Stimulated activated effector memory CD8-positive, alpha-beta T cell treated with anti-CD3 and anti-CD28 coated beads, Interleukin-12 subunit alpha, Interleukin-12 subunit beta, amount 100 ng/mL, for 72 hours (primary cell): ENCODE results near the gene MAPRE2.

ENCODE experiments used
- ATAC-seq: fragments of 150-1000 bp; cut with Tn5 transposase; 2 replicates; pipeline ENCODE4 v1.10.0; 2021
- DNase-seq, 2 donors: peaks; one replicate each; pipeline ENCODE4 v3.0.0; 2021 to 2022; ENCODE audit warnings: low spot score in 2 of 2
- H3K27ac Mint-ChIP-seq: one replicate; pipeline ENCODE4 v1.8.0; 2022; ENCODE audit warnings: mild to moderate bottlenecking, mixed read lengths
- H3K36me3 Mint-ChIP-seq: one replicate; pipeline ENCODE4 v1.8.0; 2022; ENCODE audit warnings: mild to moderate bottlenecking, mixed read lengths
- H3K4me1 Mint-ChIP-seq: one replicate; pipeline ENCODE4 v1.8.0; 2022; ENCODE audit warnings: mixed read lengths
- H3K4me3 Mint-ChIP-seq: one replicate; pipeline ENCODE4 v1.8.0; 2022; ENCODE audit warnings: mild to moderate bottlenecking, mixed read lengths
- H3K9me3 Mint-ChIP-seq: one replicate; pipeline ENCODE4 v1.8.0; 2022; ENCODE audit warnings: mixed read lengths

MAPRE2 gene

DNA sequence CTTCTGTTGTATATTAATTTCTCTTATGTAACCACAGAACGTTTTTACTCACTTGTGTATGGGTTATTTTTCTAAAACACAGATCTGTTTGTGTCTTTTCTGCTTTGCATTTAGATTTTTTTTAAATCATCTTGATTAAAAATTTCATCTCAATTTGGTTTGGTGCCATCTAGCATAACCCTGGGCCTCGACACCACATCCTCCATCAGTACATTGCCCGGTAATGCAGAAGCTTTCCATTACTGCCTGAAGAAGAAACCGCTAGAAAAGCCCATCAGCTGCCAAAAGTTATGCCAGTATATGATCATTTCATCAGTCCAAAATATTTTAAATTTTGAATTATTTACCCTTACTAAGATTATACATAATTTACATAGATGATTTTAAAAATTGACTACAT lies 26.2 kb downstream of the MAPRE2 start:
- H3K4me3 Mint-ChIP-seq = no peak overlapping the region
- ATAC-seq = no peak

DNA sequence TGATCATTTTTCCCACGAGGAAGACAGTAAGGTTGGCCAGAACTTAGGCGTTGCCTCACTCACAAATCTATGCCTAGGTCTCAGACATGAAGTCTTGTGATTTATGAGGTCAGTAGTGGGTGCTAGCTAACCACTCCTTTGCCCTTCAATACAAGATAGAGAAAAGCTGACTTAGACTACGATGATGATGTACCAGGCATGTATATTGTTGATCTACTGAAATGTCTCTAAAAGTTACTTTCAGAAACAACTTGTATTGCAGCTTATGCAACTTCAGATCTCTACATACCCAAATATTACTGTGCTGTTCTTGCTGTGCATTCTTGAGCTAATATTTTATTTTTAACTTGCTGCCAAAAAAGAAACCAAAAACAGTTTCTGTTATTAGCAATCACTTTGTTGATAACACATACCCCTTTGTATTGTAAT lies 30.6 kb downstream of the MAPRE2 start:
- H3K4me1 Mint-ChIP-seq = peaks cover 38% of the 10 kb centered on the region
- peak overlapping the region; percentile 86 for H3K27ac Mint-ChIP-seq
- peak; percentile 90 for ATAC-seq
- H3K9me3 Mint-ChIP-seq = no peaks in the 10 kb centered on the region
- H3K36me3 Mint-ChIP-seq = peaks cover 29% of the 10 kb centered on the region
- no peak for DNase-seq
- H3K4me3 Mint-ChIP-seq = no peak overlapping the region

More for the DNA sequence above, 26.2 kb downstream of the MAPRE2 start:
- peaks cover 20% of the 10 kb centered on the region for H3K36me3 Mint-ChIP-seq
- no peaks in the 10 kb centered on the region for H3K9me3 Mint-ChIP-seq
- no peak for DNase-seq
- peaks cover 35% of the 10 kb centered on the region for H3K4me1 Mint-ChIP-seq
- no peak overlapping the region for H3K27ac Mint-ChIP-seq

DNA sequence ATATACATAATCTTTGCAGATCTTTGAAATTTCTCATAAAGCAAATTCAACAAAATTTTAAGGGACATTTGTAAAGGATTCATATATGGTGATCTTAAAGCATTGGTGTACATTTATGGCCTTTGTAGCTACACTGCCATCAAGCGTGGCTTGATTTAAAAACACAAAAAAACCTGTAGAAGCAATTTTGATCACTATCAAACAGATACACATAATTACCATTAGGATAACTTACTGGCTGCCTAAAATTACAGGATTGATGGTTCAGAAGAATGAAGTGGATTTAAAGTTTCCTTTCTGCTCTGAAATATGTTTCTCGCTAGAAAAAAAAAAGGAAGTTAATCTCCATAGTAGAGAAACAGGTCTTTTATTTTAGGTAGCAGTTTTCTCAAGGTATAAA lies 31.4 kb downstream of the MAPRE2 start:
- Mint-ChIP-seq H3K27ac (peak overlapping the region; percentile 86), H3K4me3 (no peak overlapping the region), H3K9me3 (no peaks in the 10 kb centered on the region), H3K4me1 (peaks cover 38% of the 10 kb centered on the region), H3K36me3 (peaks cover 29% of the 10 kb centered on the region)
- DNase-seq (no peak), ATAC-seq (no peak)

DNA sequence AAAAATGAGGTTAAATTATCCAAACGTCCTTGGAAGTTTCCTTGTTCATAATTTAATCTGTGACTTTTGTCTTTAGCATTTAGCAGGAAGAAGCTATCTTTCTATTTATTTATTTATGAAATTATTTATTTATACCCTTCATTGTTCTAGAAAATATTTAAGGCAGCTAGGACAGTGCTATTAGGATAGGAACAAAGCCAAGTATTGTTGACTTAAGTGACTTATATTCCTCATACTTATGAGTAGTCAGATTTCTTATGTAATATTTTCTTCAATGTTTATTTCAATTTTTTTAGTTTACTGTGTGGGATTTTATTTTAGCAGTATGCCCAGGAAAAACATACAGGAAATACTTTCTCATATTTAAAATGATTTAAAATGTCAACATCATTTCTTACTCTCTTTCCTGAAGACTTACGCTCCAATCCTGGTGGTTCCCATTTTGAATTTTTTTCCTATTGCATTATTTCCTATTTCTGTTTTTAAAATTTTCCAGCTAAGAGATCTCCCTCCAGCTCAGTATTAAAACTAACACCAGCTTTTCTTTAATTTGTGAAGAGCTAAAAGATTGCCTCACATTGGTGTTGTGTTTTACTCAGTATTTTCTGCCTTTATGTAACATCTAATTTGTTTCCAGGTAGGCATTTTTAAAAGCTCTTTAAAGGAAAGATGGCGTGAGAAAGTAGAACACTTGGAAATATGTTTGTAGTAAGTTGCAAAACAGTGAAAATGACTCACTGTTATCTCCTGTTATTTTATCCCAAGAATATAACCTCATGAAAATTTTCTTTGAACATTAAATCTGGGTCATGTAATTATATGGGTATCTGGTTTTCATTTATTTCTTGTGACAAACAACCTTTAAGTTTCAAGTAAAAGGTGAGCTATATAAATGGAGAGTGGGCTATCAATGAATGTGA lies 32.2 kb downstream of the MAPRE2 start:
- Mint-ChIP-seq H3K4me3 (no peak overlapping the region), H3K36me3 (peaks cover 29% of the 10 kb centered on the region)

DNA sequence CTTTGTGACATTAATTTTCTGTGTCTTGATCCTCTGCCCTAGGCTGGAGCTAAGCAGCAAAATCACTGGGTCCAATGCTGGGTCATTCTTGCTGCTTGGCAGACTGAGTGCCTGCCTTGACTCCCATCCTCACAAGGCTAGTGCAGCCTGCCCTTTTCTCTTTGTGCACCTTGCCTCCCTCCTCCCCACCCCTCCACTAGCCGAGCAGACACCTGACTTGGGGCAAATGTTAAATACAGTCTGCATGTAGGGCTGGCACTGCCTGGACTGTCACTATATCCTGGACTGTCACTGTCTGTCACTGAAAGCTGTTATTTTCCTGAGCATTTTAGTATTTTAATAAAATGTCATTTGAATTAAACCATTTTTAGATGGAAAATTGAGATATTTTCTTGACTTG lies 33.4 kb downstream of the MAPRE2 start:
- Mint-ChIP-seq H3K4me3 (no peak overlapping the region), H3K4me1 (peaks cover 43% of the 10 kb centered on the region), H3K36me3 (peaks cover 29% of the 10 kb centered on the region), H3K27ac (peak overlapping the region; percentile 29), H3K9me3 (no peaks in the 10 kb centered on the region)
- no peak for DNase-seq
- no peak for ATAC-seq

More for the DNA sequence above, 32.2 kb downstream of the MAPRE2 start:
- H3K27ac Mint-ChIP-seq = peak overlapping the region; percentile 29
- ATAC-seq (no peak), DNase-seq (no peak)
- H3K9me3 Mint-ChIP-seq = no peaks in the 10 kb centered on the region
- peaks cover 38% of the 10 kb centered on the region for H3K4me1 Mint-ChIP-seq

DNA sequence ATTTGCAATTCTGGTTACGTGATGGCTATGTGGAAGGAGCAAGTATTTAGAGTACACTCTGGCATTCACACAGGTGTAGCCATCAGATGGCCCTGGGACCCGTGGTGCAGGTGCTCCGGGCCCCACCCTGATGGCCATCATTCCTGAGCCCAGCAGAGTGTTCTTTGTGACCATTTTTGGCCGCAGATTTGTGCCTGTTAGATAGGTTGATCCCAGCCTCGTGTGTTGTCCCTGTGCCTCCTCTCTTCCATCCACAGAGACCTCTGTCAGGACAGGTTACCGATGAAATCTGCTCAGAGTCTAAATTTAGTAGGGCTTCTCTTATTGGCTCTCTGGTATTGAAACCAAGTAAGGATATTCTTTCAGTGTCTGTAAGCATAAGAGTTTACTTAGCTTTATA lies 33.9 kb downstream of the MAPRE2 start:
- ATAC-seq (no peak), DNase-seq (no peak)
- Mint-ChIP-seq H3K4me1 (peaks cover 47% of the 10 kb centered on the region), H3K36me3 (peaks cover 29% of the 10 kb centered on the region), H3K9me3 (no peaks in the 10 kb centered on the region), H3K4me3 (no peak overlapping the region), H3K27ac (peak overlapping the region; percentile 9)

DNA sequence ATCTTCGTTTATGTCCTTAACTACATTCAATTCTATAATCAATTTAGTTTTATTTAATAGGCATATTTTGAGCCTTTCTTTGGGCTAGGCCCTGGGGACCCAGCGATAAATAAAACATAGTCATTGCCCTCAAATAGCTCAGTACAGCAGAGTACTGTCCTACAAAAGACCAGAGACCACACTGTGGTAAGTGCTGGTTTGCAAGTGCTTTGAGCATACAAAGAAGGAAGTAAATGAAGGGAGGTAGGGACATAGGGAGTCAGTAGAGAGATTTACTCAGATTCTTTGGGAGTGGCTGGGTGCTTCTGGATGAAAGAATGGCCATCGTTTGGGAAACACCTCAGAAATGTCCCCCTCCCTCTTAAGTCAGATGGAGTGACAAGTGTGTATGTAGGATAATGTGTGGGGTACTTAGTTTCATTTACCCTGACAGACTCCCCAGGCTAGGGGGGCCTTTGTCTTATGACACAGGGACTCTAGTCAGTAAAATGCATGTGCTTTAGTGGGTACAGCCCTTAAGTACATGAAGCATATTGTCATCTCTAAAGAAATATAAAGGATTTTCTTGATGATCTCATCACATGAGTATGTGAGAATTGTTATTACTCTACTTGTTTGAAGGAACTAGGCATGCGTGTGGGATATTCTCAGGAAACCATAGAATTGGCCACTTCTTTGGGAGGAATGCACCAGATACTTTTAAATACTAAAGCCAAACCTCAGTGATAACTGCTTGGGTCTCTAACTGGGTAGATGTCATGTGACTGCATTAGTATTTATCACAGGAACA lies 35.1 kb downstream of the MAPRE2 start:
- H3K9me3 Mint-ChIP-seq = no peaks in the 10 kb centered on the region
- H3K4me1 Mint-ChIP-seq = peaks cover 43% of the 10 kb centered on the region
- H3K36me3 Mint-ChIP-seq = peaks cover 21% of the 10 kb centered on the region
- no peak overlapping the region for H3K27ac Mint-ChIP-seq
- peak; percentile 36 for ATAC-seq
- H3K4me3 Mint-ChIP-seq = no peak overlapping the region
- no peak for DNase-seq

DNA sequence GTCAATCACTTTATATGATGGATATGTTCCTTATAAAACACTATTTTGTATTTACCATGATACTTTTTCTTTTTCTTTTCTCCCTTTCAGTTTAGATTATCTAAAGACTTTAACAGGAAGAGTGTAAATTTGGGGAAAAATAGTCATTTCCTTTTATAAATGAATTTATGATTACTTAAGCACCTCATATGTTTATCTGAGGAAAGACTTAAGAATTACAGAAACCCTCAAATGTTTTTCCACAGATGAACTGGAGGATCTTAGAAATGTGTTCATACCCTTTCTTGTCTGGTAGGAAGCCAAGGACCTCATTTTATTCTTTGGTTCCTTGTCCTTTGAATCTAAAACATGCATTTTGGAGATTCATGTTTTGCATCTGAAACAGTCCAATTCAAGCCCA lies 36.7 kb downstream of the MAPRE2 start:
- Mint-ChIP-seq H3K36me3 (peaks cover 5% of the 10 kb centered on the region), H3K4me3 (no peak overlapping the region), H3K9me3 (no peaks in the 10 kb centered on the region), H3K27ac (no peak overlapping the region), H3K4me1 (peaks cover 43% of the 10 kb centered on the region)
- no peak for ATAC-seq
- no peak for DNase-seq

DNA sequence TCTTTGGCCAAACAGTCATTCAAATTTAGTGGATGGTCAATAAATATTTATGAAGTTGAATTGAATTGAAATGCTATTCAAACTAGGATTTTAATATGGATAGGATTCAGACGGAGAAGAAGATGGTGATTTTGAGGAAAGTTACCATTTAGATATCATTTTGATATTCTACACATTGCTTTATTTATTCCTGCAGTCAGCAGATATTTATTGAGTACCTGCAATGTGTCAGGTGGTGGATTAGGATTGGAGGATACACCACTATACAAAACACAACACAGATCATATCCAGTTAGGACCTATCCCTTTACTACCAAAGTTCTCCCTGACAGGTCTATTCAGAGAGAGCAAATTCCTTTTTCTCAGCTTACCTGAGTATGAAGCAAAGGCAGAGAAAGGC lies 38.8 kb downstream of the MAPRE2 start:
- no peak for ATAC-seq
- Mint-ChIP-seq H3K4me3 (no peak overlapping the region), H3K9me3 (no peaks in the 10 kb centered on the region), H3K36me3 (no peaks in the 10 kb centered on the region), H3K4me1 (peaks cover 50% of the 10 kb centered on the region), H3K27ac (no peak overlapping the region)
- no peak for DNase-seq

DNA sequence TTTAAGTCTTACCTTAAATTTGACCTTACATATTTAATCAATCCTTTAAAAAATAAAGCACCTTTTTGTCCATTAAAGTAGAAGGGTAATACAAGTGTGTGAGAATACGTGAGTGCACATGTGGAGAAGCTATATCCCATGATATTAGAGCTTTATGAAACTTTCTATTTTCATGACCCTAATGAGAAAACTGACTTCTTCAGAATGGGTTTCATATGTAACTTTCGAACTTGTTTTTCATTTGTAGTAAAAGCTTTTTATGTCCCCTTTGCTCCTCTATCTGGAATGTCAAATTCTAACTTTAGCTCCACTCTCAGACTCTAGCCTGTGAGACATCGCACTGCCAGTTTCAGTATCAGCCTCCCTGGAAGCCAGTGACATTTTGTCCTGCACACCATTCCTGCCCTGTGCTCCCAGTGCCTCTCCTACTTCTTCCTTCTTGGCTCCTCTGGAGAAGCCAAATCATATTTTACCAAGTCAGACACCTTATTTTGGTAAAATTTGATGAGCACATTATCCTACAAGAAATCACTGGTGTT lies 42.0 kb downstream of the MAPRE2 start:
- no peak for DNase-seq
- peaks cover 46% of the 10 kb centered on the region for H3K4me1 Mint-ChIP-seq
- H3K27ac Mint-ChIP-seq = no peak overlapping the region
- no peak overlapping the region for H3K4me3 Mint-ChIP-seq
- no peak for ATAC-seq
- H3K9me3 Mint-ChIP-seq = no peaks in the 10 kb centered on the region
- no peaks in the 10 kb centered on the region for H3K36me3 Mint-ChIP-seq

DNA sequence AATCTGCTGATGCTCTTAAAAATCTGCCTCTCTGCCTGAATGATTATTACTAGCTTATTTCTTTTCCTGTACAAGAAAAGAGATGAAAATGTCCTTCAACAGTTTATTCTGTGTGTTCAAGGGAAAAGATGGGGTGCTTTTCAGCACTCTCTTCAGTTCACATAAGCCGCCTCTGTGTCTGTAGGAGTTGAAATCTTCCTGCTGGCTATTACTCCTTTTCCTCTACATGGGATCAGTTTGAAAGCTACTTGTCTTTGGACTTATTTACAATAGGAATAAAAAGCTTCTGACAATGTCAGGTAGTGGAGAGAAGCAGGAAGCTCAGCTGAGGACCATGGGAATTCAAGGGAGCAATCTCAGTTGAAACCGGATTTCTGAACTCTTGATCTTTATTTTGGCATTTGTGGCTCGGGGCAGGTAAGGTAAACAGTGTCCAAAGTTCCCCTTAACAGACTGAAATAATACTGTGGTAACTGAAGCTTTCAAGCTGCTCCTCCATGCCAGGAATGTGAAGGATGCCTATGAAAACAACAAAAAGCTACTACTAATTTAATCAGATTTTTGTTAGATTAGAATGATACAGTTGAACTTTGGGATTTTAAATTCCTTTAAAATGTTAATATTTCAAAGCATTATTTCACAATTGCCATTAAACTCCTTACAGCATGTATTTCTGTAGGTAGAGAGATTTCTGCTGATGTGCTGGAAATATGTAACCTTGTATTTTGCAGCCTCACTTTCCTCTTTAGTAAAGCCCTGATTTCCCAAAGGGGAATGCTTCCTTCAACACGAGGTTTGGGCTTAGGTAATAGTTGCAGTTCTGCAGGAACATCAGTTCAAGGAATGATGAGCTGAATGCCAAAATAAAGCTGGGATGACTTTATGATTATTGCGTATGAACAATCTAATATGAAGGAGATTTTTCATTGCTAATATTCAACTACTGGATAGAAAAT lies 43.6 kb downstream of the MAPRE2 start:
- no peak for DNase-seq
- H3K4me1 Mint-ChIP-seq = peaks cover 50% of the 10 kb centered on the region
- no peak for ATAC-seq
- no peak overlapping the region for H3K4me3 Mint-ChIP-seq
- no peaks in the 10 kb centered on the region for H3K9me3 Mint-ChIP-seq
- peaks cover 2% of the 10 kb centered on the region for H3K36me3 Mint-ChIP-seq
- H3K27ac Mint-ChIP-seq = no peak overlapping the region

DNA sequence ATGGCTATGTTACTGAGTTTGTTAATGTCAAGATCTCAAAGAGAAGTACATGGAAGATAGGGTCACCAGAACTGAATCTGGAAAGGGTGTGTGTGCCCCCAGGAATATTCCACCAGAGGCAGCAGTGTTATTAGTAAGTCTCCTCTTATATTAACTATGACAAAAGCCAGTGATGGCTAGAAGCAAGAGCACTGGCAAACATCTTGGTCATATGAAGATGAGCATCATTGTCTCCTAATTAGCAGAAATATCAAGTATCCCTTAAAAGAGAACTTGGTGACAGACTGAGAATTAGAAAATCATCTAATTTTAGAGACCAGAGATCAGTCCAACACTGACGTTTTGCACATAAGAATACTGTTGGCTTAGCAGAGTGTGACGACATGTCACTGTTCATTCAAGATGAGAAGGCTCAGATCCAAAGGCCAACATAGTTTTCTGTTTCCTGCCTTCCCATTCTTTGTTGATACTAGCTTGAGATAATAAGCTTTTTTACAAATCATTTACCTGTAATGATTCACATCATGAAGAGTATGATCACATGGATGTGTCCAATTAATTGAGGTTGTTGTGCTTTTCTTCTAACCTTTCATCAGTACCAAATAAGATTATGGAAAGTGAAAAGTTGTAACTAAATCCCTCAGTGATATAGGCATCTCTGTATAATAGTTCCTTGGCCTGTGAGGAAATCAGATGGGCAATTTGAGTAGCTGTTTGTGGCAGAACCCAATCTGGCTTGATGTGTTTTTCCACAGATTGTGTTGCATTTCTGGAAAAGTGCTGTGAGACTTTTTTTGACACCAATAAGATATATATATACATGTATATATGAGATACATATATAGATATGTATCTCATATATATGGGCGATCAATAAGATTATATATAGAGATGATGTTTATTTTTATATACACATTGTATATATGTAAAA lies 44.5 kb downstream of the MAPRE2 start:
- H3K27ac Mint-ChIP-seq = no peak overlapping the region
- ATAC-seq = no peak
- no peak for DNase-seq
- H3K36me3 Mint-ChIP-seq = peaks cover 11% of the 10 kb centered on the region
- no peak overlapping the region for H3K4me3 Mint-ChIP-seq
- H3K9me3 Mint-ChIP-seq = no peaks in the 10 kb centered on the region
- H3K4me1 Mint-ChIP-seq = peaks cover 52% of the 10 kb centered on the region

DNA sequence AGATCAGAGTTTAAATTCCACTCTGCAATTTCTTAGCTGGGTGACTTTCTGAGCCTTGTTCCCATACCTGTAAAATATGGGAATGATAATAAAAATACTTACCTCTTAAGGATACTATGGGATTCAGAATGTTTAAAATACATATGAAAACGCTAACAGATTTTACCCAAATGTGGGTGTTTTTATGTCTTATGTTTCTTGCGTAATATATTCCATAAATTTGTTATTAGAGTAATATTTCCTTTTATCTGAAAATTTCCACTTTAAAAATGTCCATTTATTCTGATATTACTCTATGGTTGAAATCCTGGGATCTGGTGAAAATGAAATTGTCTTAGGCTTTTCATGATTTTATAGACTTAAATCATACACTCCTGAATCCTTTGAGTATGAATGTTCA lies 45.5 kb downstream of the MAPRE2 start:
- ATAC-seq (no peak), DNase-seq (no peak)
- Mint-ChIP-seq H3K4me3 (no peak overlapping the region), H3K36me3 (peaks cover 11% of the 10 kb centered on the region), H3K27ac (no peak overlapping the region), H3K4me1 (peaks cover 45% of the 10 kb centered on the region), H3K9me3 (no peaks in the 10 kb centered on the region)

DNA sequence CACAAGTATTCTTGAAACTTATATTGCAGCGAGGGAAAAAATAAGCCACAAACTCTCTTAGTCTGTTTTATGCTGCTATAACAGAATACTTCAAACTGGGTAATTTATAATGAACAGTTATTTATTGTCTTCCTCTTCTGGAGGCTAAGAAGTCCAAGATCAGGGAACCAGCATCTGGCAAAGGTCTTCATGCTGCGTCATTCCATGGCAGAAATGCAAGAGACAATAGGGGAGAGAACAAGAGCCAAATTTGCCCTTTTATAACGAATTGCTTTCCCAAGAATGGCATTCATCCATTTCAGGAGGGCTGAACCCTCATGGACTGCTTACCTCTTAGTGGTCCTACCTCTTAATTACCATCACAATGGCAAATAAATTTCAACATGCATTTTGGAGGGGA lies 46.5 kb downstream of the MAPRE2 start:
- DNase-seq = no peak
- Mint-ChIP-seq H3K9me3 (no peaks in the 10 kb centered on the region), H3K4me1 (peaks cover 48% of the 10 kb centered on the region), H3K36me3 (peaks cover 11% of the 10 kb centered on the region), H3K4me3 (no peak overlapping the region), H3K27ac (no peak overlapping the region)
- no peak for ATAC-seq
